GM23338 (cell line): ENCODE data around the gene C1orf174. TPM values are rescaled to one million over a fixed set of nuclear protein-coding genes. Genes with fewer than 3 reads are reported as not detected.

Source experiments
- ATAC-seq: fragments of 200-7000 bp; cut with Tn5 transposase; 3 replicates; pipeline ENCODE4 v1.9.1; 2020
- DNase-seq: peaks from one replicate; pipeline ENCODE4 v3.0.0-alpha.2; 2015; ENCODE audit warnings: low spot score
- H2AFZ ChIP-seq: fragments of 200-600 bp; sonication (generic); 2 replicates; pipeline ENCODE4 v1.8.0; 2016; ENCODE audit warnings: antibody characterized with exemption, mild to moderate bottlenecking, moderate library complexity
- H3F3A ChIP-seq: fragments of 200-600 bp; sonication (generic); replicated peaks from 2 replicates; pipeline ENCODE4 v1.8.0; 2017; ENCODE audit warnings: antibody characterized with exemption, mixed run types, low read depth
- H3K27ac ChIP-seq: fragments of 200-600 bp; sonication (generic); 2 replicates; pipeline ENCODE4 v1.6.1; 2016; ENCODE audit warnings: low read depth
- H3K27me3 ChIP-seq: fragments of 200-600 bp; sonication (generic); 2 replicates; pipeline ENCODE4 v1.8.0; 2016; ENCODE audit warnings: mild to moderate bottlenecking, mixed run types, moderate library complexity; ENCODE audit not compliant: insufficient read depth
- H3K36me3 ChIP-seq: fragments of 200-600 bp; sonication (generic); 2 replicates; pipeline ENCODE4 v1.8.0; 2016; ENCODE audit warnings: mild to moderate bottlenecking; ENCODE audit not compliant: insufficient read depth
- H3K4me1 ChIP-seq: fragments of 200-600 bp; sonication (generic); 2 replicates; pipeline ENCODE4 v1.8.0; 2016; ENCODE audit warnings: mild to moderate bottlenecking, moderate library complexity; ENCODE audit not compliant: insufficient read depth
- H3K4me2 ChIP-seq: fragments of 200-600 bp; sonication (generic); 2 replicates; pipeline ENCODE4 v1.7.1; 2017; ENCODE audit warnings: mixed run types
- H3K4me3 ChIP-seq: fragments of 200-600 bp; sonication (generic); 2 replicates; pipeline ENCODE4 v1.6.1; 2016; ENCODE audit warnings: mixed run types
- H3K79me2 ChIP-seq: fragments of 200-600 bp; sonication (generic); replicated peaks from 2 replicates; pipeline ENCODE4 v1.8.0; 2017; ENCODE audit warnings: mild to moderate bottlenecking; ENCODE audit not compliant: insufficient read depth
- H3K9me2 ChIP-seq: fragments of 200-600 bp; sonication (generic); 2 replicates; pipeline ENCODE4 v1.8.0; 2017; ENCODE audit not compliant: insufficient read depth
- H4K20me1 ChIP-seq: fragments of 200-600 bp; sonication (generic); replicated peaks from 2 replicates; pipeline ENCODE4 v1.8.0; 2017; ENCODE audit warnings: mild to moderate bottlenecking; ENCODE audit not compliant: insufficient read depth
- H3K27ac Mint-ChIP-seq: 2 replicates; pipeline ENCODE4 v1.8.0; 2020; ENCODE audit warnings: inconsistent platforms, mild to moderate bottlenecking, moderate library complexity, mixed read lengths
- H3K27me3 Mint-ChIP-seq: 3 replicates; pipeline ENCODE4 v1.8.0; 2022; ENCODE audit warnings: low read depth, mild to moderate bottlenecking, moderate library complexity, mixed read lengths, inconsistent platforms; ENCODE audit not compliant: insufficient read depth, poor library complexity
- H3K36me3 Mint-ChIP-seq: 3 replicates; pipeline ENCODE4 v1.8.0; 2021; ENCODE audit warnings: low read depth, mild to moderate bottlenecking, inconsistent platforms, moderate library complexity, mixed read lengths
- H3K4me1 Mint-ChIP-seq: 3 replicates; pipeline ENCODE4 v1.8.0; 2020; ENCODE audit warnings: mild to moderate bottlenecking, inconsistent platforms, mixed read lengths
- H3K4me3 Mint-ChIP-seq: 3 replicates; pipeline ENCODE4 v1.8.0; 2021; ENCODE audit warnings: moderate library complexity, mild to moderate bottlenecking, inconsistent platforms, mixed read lengths
- H3K9me3 Mint-ChIP-seq: 3 replicates; pipeline ENCODE4 v1.8.0; 2020; ENCODE audit warnings: moderate library complexity, mild to moderate bottlenecking, inconsistent platforms, mixed read lengths
- CREB1 ChIP-seq: fragments of 250-450 bp; sonication (Bioruptor Pico); IDR thresholded peaks from 2 replicates; pipeline ENCODE4 v1.5.0; 2020; ENCODE audit warnings: low read depth, mild to moderate bottlenecking, moderate library complexity
- CTCF ChIP-seq, 2 experiments: fragments of 200-600 bp in 1 of 2; sonication (generic) in 1 of 2; conservative IDR thresholded peaks; 2 replicates each; pipeline versions ENCODE4 v1.5.1 to v1.6.1; 2016 to 2017; ENCODE audit warnings: antibody characterized with exemption in 2 of 2, low read depth in 2 of 2, mild to moderate bottlenecking in 2 of 2, moderate library complexity in 1 of 2
- ETS1 ChIP-seq: IDR thresholded peaks from 2 replicates; pipeline ENCODE4 v1.6.1; 2016; ENCODE audit warnings: antibody characterized with exemption
- JUNB ChIP-seq: IDR thresholded peaks from one replicate; pipeline ENCODE4 v1.6.1; 2016; ENCODE audit warnings: antibody characterized with exemption; ENCODE audit not compliant: unreplicated experiment
- NANOG ChIP-seq: IDR thresholded peaks from 2 replicates; pipeline ENCODE4 v1.6.1; 2016; ENCODE audit warnings: antibody characterized with exemption, borderline replicate concordance
- POLR2AphosphoS5 ChIP-seq: IDR thresholded peaks from 2 replicates; pipeline ENCODE4 v1.6.1; 2016; ENCODE audit warnings: antibody characterized with exemption, low read depth
- REST ChIP-seq: IDR thresholded peaks from one replicate; pipeline ENCODE4 v1.6.1; 2018; ENCODE audit warnings: antibody characterized with exemption; ENCODE audit not compliant: unreplicated experiment
- ZNF331 ChIP-seq: fragments of 250-450 bp; sonication (Bioruptor Pico); IDR thresholded peaks from 2 replicates; pipeline ENCODE4 v1.5.0; 2020; ENCODE audit warnings: low read depth, mild to moderate bottlenecking, moderate library complexity
- ZNF462 ChIP-seq: fragments of 250-450 bp; sonication (Bioruptor Pico); IDR thresholded peaks from 2 replicates; pipeline ENCODE4 v1.5.0; 2020; ENCODE audit warnings: mild to moderate bottlenecking, moderate library complexity
- polyA plus RNA-seq: library from polyadenylated mRNA; unstranded; fragments of >200 nt; fragmentation: Nextera tagmentation; extraction: Ambion mirVana; gene quantifications from 2 replicates; pipeline ENCODE4 v1.2.1, GENCODE V29; 2016
- total RNA-seq: library from RNA; depleted of rRNA; stranded (reverse); fragments of >200 nt; shearing (Covaris generic); gene quantifications from 2 replicates; pipeline ENCODE4 v1.2.3, GENCODE V29; 2014

Gene C1orf174
- total and polyA plus RNA-seq, 2 experiments from 2014 or later, result 28.5 to 28.7 TPM

- TF ChIP-seq NANOG, result no peak
Observed at GRCh38 chr1:3900150-3900968, at the start of gene C1orf174 (continued).

GRCh38 chr1:3948344-3948743 is 48.3 kb upstream of the C1orf174 start:
- H3K27me3 Mint-ChIP-seq, result peaks cover 6% of the 10 kb centered on the region
- no peaks in the 10 kb centered on the region for H3K9me2 ChIP-seq
- no peak for TF ChIP-seq NANOG
- no peak for TF ChIP-seq ETS1
- no peak for TF ChIP-seq ZNF462 (CRISPR knock-in tag)
- TF ChIP-seq POLR2AphosphoS5, result no peak
- TF ChIP-seq REST, result no peak
- no peak for TF ChIP-seq JUNB
- no peak for TF ChIP-seq CREB1
- TF ChIP-seq ZNF331 (CRISPR knock-in tag), result no peak
- TF ChIP-seq CTCF (conservative IDR thresholded peaks at IDR 0.05; ENCODE audit: low read depth in 2 of 2), result no peak
- no peak overlapping the region for H2AFZ ChIP-seq
- no peaks in the 10 kb centered on the region; the same call in 1 of the 2 replicates for H3K36me3 ChIP-seq
- no peak overlapping the region for H3K27ac ChIP-seq
- H3K36me3 Mint-ChIP-seq, result peaks cover 23% of the 10 kb centered on the region; the same call in 2 of the 3 replicates
- no peaks in the 10 kb centered on the region for H3K27me3 ChIP-seq
- H3K4me3 ChIP-seq, result no peak overlapping the region
- H4K20me1 ChIP-seq, result no peaks in the 10 kb centered on the region
- ATAC-seq (no peak), DNase-seq (no peak)
- H3K79me2 ChIP-seq, result no peaks in the 10 kb centered on the region
- H3K4me2 ChIP-seq, result no peak overlapping the region
- H3F3A ChIP-seq, result no peaks in the 10 kb centered on the region
- no peaks in the 10 kb centered on the region for H3K4me1 ChIP-seq
- 0 out of 3 replicates have a peak, but pooled peaks cover 2% of the 10 kb centered on the region for H3K4me1 Mint-ChIP-seq
- H3K27ac Mint-ChIP-seq, result no peak overlapping the region
- peaks cover 88% of the 10 kb centered on the region for H3K9me3 Mint-ChIP-seq
- no peak overlapping the region for H3K4me3 Mint-ChIP-seq
